SK-N-MC (cell line): Measurements from ENCODE around the gene SGPL1.

Source experiments
- EZH2 ChIP-seq: fragments of 200-600 bp; sonication (generic); IDR thresholded peaks from one replicate; pipeline ENCODE4 v1.6.1; 2017; ENCODE audit warnings: antibody characterized with exemption
- FOXP2 ChIP-seq: optimal IDR thresholded peaks from 2 replicates; pipeline ENCODE3; 2011; ENCODE audit warnings: mild to moderate bottlenecking, moderate library complexity; ENCODE audit not compliant: insufficient read depth; ENCODE audit errors: extremely low read length, control extremely low read depth
- POLR2AphosphoS5 ChIP-seq: IDR thresholded peaks from 2 replicates; pipeline ENCODE4 v1.6.1; 2012; ENCODE audit warnings: mild to moderate bottlenecking, low read depth, low read length, borderline replicate concordance

DNA sequence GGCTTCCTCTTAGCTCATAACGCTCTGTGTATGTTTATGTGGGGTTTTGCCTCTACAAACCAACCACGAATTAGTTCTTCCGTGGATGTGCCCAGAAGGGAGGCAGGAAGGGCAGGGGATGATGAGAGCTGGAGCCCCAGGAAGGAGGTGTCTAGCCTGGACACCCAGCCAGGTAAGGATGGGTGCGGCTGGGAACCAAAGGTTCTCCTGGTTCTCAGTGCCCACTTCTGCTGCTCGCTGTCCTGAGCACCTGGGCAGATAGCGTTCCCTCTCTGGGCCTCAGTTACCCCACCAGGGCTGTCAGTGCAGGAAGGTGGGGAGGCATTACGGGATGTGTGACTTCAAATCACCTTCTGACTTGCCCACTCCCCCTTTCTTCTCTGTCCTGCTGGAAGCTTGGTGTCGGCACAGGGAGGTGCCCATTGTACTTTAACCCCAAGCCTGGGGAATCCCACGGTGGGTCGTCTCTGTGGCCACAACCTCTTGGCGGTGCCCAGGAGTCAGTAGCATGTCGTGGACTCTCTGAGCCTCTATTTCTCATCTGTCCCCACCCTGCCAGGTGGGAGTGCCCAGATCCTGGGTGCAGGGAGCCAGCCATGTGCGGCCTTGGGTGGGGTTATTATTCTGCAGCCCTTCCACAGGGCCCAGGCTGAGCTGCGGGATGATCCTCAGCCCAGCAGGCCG lies 91.3 kb downstream of the SGPL1 start:
- TF ChIP-seq EZH2 (no peak), POLR2AphosphoS5 (no peak), FOXP2 (no peak)
